Skin of body (tissue), 2 donors: ENCODE measurements around the gene SMTNL1. TPM values are rescaled to one million over a fixed set of nuclear protein-coding genes. Genes with fewer than 3 reads are reported as not detected.
A peak's percentile ranks its signal among the peaks of the same experiment; 100 is the strongest.

Experiments used
- DNase-seq: peaks from one replicate; lab custom pipeline; 2025; lab: John Stamatoyannopoulos, UW
- total RNA-seq: library from RNA; depleted of rRNA; stranded (reverse); fragments of >200 nt; gene quantifications from one replicate; pipeline ENCODE4 v1.2.3, GENCODE V29; 2014

Gene SMTNL1
- total RNA-seq, 1 donor from 2014 or later = 7.9 TPM

GRCh38 chr11:57544566-57544965, 7.2 kb downstream of the SMTNL1 start:
- no peak for DNase-seq

- no peak for DNase-seq
Observed at GRCh38 chr11:57545883-57546282, 8.5 kb downstream of the SMTNL1 start.

- no peak for DNase-seq
Observed at GRCh38 chr11:57546451-57546850, 9.1 kb downstream of the SMTNL1 start.

- no peak for DNase-seq
Observed at GRCh38 chr11:57546869-57547475, 9.6 kb downstream of the SMTNL1 start.

- no peak for DNase-seq
Observed at GRCh38 chr11:57547854-57548377, 10.5 kb downstream of the SMTNL1 start.

GRCh38 chr11:57549983-57550382, 12.6 kb downstream of the SMTNL1 start:
- DNase-seq = no peak

- no peak for DNase-seq
Observed at GRCh38 chr11:57551941-57552340, 14.5 kb downstream of the SMTNL1 start.

- no peak for DNase-seq
Observed at GRCh38 chr11:57552479-57552878, 15.1 kb downstream of the SMTNL1 start.

GRCh38 chr11:57555393-57555792, 18.0 kb downstream of the SMTNL1 start:
- no peak for DNase-seq

GRCh38 chr11:57556041-57556440, 18.6 kb downstream of the SMTNL1 start:
- DNase-seq = no peak

GRCh38 chr11:57560146-57560545, 22.8 kb downstream of the SMTNL1 start:
- no peak for DNase-seq

GRCh38 chr11:57562596-57562995, 25.2 kb downstream of the SMTNL1 start:
- DNase-seq = no peak

GRCh38 chr11:57566005-57566904, 28.9 kb downstream of the SMTNL1 start:
- no peak for DNase-seq

GRCh38 chr11:57566905-57567514, 29.6 kb downstream of the SMTNL1 start:
- DNase-seq = no peak

GRCh38 chr11:57567515-57568329, 30.3 kb downstream of the SMTNL1 start, which contains the start of gene UBE2L6:
TSS of gene UBE2L6 (minus strand) at chr11:57567672. CDS start at chr11:57567611, 61 bp downstream.
- peak; percentile 38 for DNase-seq

- no peak for DNase-seq
Observed at GRCh38 chr11:57568330-57568766, 31.0 kb downstream of the SMTNL1 start.

- DNase-seq = no peak
Observed at GRCh38 chr11:57571606-57572005, 34.2 kb downstream of the SMTNL1 start.

GRCh38 chr11:57574061-57574460, 36.7 kb downstream of the SMTNL1 start:
- DNase-seq = no peak

GRCh38 chr11:57584341-57584740, 46.9 kb downstream of the SMTNL1 start:
- no peak for DNase-seq

GRCh38 chr11:57585301-57585700, 47.9 kb downstream of the SMTNL1 start:
- DNase-seq = no peak

- no peak for DNase-seq
Observed at GRCh38 chr11:57586711-57587245, 49.4 kb downstream of the SMTNL1 start.
